Activated CD8-positive, alpha-beta memory T cell treated with anti-CD3 and anti-CD28 coated beads, Interleukin-2, amount 10 ng/mL, durations not matched to agents 7 days and 5 days (primary cell): ENCODE results near the gene MACROD2. TPM values are rescaled to one million over a fixed set of nuclear protein-coding genes. Genes with fewer than 3 reads are reported as not detected.
"Not testable (repeated sequence)": the region's sequence is repeated elsewhere in the genome, so short reads cannot be mapped to it uniquely, and the experiment has no call there.

ENCODE experiments used
- ATAC-seq: fragments of 150-1000 bp; cut with Tn5 transposase; one replicate; pipeline ENCODE4 v1.10.0; 2021; ENCODE audit warnings: moderate library complexity
- CTCF ChIA-PET: fragments of 350-600 bp; sonication (Branson Sonifier 250); formaldehyde crosslinking; loops from one replicate; lab custom pipeline; 2021; ENCODE audit warnings: antibody characterized with exemption; lab: Charles Lee
- DNase-seq: peaks from one replicate; pipeline ENCODE4 v3.0.0-alpha.2; 2020
- H3K27ac Mint-ChIP-seq: one replicate; pipeline ENCODE4 v1.8.0; 2021; ENCODE audit warnings: mild to moderate bottlenecking, mixed read lengths
- H3K27me3 Mint-ChIP-seq: one replicate; pipeline ENCODE4 v1.8.0; 2021; ENCODE audit warnings: mixed read lengths
- H3K36me3 Mint-ChIP-seq: one replicate; pipeline ENCODE4 v1.8.0; 2021; ENCODE audit warnings: mild to moderate bottlenecking, mixed read lengths
- H3K4me1 Mint-ChIP-seq: one replicate; pipeline ENCODE4 v1.8.0; 2021; ENCODE audit warnings: mixed read lengths
- H3K4me3 Mint-ChIP-seq: one replicate; pipeline ENCODE4 v1.8.0; 2021; ENCODE audit warnings: mild to moderate bottlenecking, moderate library complexity, mixed read lengths
- H3K9me3 Mint-ChIP-seq: one replicate; pipeline ENCODE4 v1.8.0; 2022; ENCODE audit warnings: low read depth, mixed read lengths
- total RNA-seq, 2 experiments: library from RNA; stranded (reverse); gene quantifications; one replicate each; pipeline ENCODE4 v1.2.3, GENCODE V29; 2021

MACROD2 gene
- total RNA-seq, 2 experiments from 2014 or later = not detected

GRCh38 chr20:14270751-14271150 is 275.4 kb downstream of the MACROD2 start:
- DNase-seq, H3K9me3 Mint-ChIP-seq, ATAC-seq, H3K27ac Mint-ChIP-seq, H3K27me3 Mint-ChIP-seq, H3K4me3 Mint-ChIP-seq, H3K4me1 Mint-ChIP-seq, H3K36me3 Mint-ChIP-seq, CTCF ChIA-PET: not testable (repeated sequence)

GRCh38 chr20:14282140-14282539 is 286.8 kb downstream of the MACROD2 start:
- Mint-ChIP-seq H3K9me3 (peaks cover 6% of the 10 kb centered on the region), H3K4me3 (no peak overlapping the region), H3K4me1 (no peaks in the 10 kb centered on the region), H3K27ac (no peak overlapping the region), H3K36me3 (no peaks in the 10 kb centered on the region), H3K27me3 (no peaks in the 10 kb centered on the region)
- ATAC-seq = no peak
- DNase-seq = no peak
- CTCF ChIA-PET = no interaction called here

- Mint-ChIP-seq H3K27ac (no peak overlapping the region), H3K4me3 (no peak overlapping the region), H3K27me3 (no peaks in the 10 kb centered on the region), H3K4me1 (no peaks in the 10 kb centered on the region), H3K9me3 (peaks cover 6% of the 10 kb centered on the region), H3K36me3 (no peaks in the 10 kb centered on the region)
- CTCF ChIA-PET = no interaction called here
- ATAC-seq = no peak
- no peak for DNase-seq
These were observed 289.1 kb downstream of the MACROD2 start for GRCh38 chr20:14284443-14284842.

- no peak for ATAC-seq
- peaks cover 3% of the 10 kb centered on the region for H3K9me3 Mint-ChIP-seq
- no peaks in the 10 kb centered on the region for H3K27me3 Mint-ChIP-seq
- CTCF ChIA-PET = no interaction called here
- no peaks in the 10 kb centered on the region for H3K36me3 Mint-ChIP-seq
- no peak for DNase-seq
- H3K4me1 Mint-ChIP-seq = no peaks in the 10 kb centered on the region
- no peak overlapping the region for H3K27ac Mint-ChIP-seq
- H3K4me3 Mint-ChIP-seq = no peak overlapping the region
These were observed 293.3 kb downstream of the MACROD2 start for GRCh38 chr20:14288341-14289330.

GRCh38 chr20:14291502-14291901 is 296.2 kb downstream of the MACROD2 start:
- Mint-ChIP-seq H3K4me3 (no peak overlapping the region), H3K9me3 (no peaks in the 10 kb centered on the region)
- ATAC-seq = no peak

GRCh38 chr20:14295238-14295637 is 299.9 kb downstream of the MACROD2 start:
- no peak for DNase-seq
- CTCF ChIA-PET = no interaction called here
- Mint-ChIP-seq H3K4me3 (no peak overlapping the region), H3K27me3 (no peaks in the 10 kb centered on the region), H3K27ac (no peak overlapping the region), H3K4me1 (no peaks in the 10 kb centered on the region), H3K9me3 (peaks cover 4% of the 10 kb centered on the region), H3K36me3 (no peaks in the 10 kb centered on the region)
- ATAC-seq = no peak

More at GRCh38 chr20:14291502-14291901, 296.2 kb downstream of the MACROD2 start:
- no peaks in the 10 kb centered on the region for H3K27me3 Mint-ChIP-seq
- H3K27ac Mint-ChIP-seq = no peak overlapping the region
- H3K36me3 Mint-ChIP-seq = no peaks in the 10 kb centered on the region
- CTCF ChIA-PET = no interaction called here
- no peaks in the 10 kb centered on the region for H3K4me1 Mint-ChIP-seq
- no peak for DNase-seq

- Mint-ChIP-seq H3K27ac (no peak overlapping the region), H3K27me3 (no peaks in the 10 kb centered on the region), H3K4me3 (no peak overlapping the region), H3K36me3 (no peaks in the 10 kb centered on the region), H3K4me1 (no peaks in the 10 kb centered on the region), H3K9me3 (peaks cover 4% of the 10 kb centered on the region)
- ATAC-seq = no peak
- CTCF ChIA-PET = no interaction called here
- no peak for DNase-seq
These were observed 300.5 kb downstream of the MACROD2 start for GRCh38 chr20:14295770-14296309.

- Mint-ChIP-seq H3K4me3 (no peak overlapping the region), H3K4me1 (no peaks in the 10 kb centered on the region), H3K27ac (no peak overlapping the region), H3K36me3 (no peaks in the 10 kb centered on the region), H3K9me3 (peaks cover 4% of the 10 kb centered on the region), H3K27me3 (no peaks in the 10 kb centered on the region)
- no peak for ATAC-seq
- CTCF ChIA-PET = no interaction called here
- DNase-seq = no peak
These were observed 304.5 kb downstream of the MACROD2 start for GRCh38 chr20:14299831-14300230.

GRCh38 chr20:14303106-14303505 is 307.8 kb downstream of the MACROD2 start:
- no peaks in the 10 kb centered on the region for H3K4me1 Mint-ChIP-seq
- DNase-seq (no peak), ATAC-seq (no peak)
- no peaks in the 10 kb centered on the region for H3K36me3 Mint-ChIP-seq
- no peak overlapping the region for H3K4me3 Mint-ChIP-seq
- H3K9me3 Mint-ChIP-seq = peaks cover 8% of the 10 kb centered on the region
- no peak overlapping the region for H3K27ac Mint-ChIP-seq
- no peaks in the 10 kb centered on the region for H3K27me3 Mint-ChIP-seq
- CTCF ChIA-PET = no interaction called here

- CTCF ChIA-PET = no interaction called here
- no peak overlapping the region for H3K27ac Mint-ChIP-seq
- no peaks in the 10 kb centered on the region for H3K36me3 Mint-ChIP-seq
- H3K4me3 Mint-ChIP-seq = no peak overlapping the region
- no peak for ATAC-seq
- no peak for DNase-seq
- no peaks in the 10 kb centered on the region for H3K27me3 Mint-ChIP-seq
- peaks cover 6% of the 10 kb centered on the region for H3K9me3 Mint-ChIP-seq
- no peaks in the 10 kb centered on the region for H3K4me1 Mint-ChIP-seq
These were observed 308.3 kb downstream of the MACROD2 start for GRCh38 chr20:14303651-14304050.

- Mint-ChIP-seq H3K4me3 (no peak overlapping the region), H3K9me3 (peaks cover 5% of the 10 kb centered on the region), H3K27ac (no peak overlapping the region), H3K4me1 (no peaks in the 10 kb centered on the region), H3K27me3 (no peaks in the 10 kb centered on the region), H3K36me3 (no peaks in the 10 kb centered on the region)
- no peak for ATAC-seq
- DNase-seq = no peak
- CTCF ChIA-PET = no interaction called here
These were observed 309.2 kb downstream of the MACROD2 start for GRCh38 chr20:14304472-14304871.

GRCh38 chr20:14307956-14308355 is 312.6 kb downstream of the MACROD2 start:
- H3K4me3 Mint-ChIP-seq = no peak overlapping the region

GRCh38 chr20:14310977-14311627 is 315.8 kb downstream of the MACROD2 start:
- H3K27me3 Mint-ChIP-seq = no peaks in the 10 kb centered on the region
- CTCF ChIA-PET = no interaction called here
- H3K4me1 Mint-ChIP-seq = no peaks in the 10 kb centered on the region

More at GRCh38 chr20:14307956-14308355, 312.6 kb downstream of the MACROD2 start:
- Mint-ChIP-seq H3K4me1 (no peaks in the 10 kb centered on the region), H3K36me3 (no peaks in the 10 kb centered on the region), H3K9me3 (peaks cover 5% of the 10 kb centered on the region), H3K27ac (no peak overlapping the region), H3K27me3 (no peaks in the 10 kb centered on the region)
- DNase-seq (no peak), ATAC-seq (no peak)
- CTCF ChIA-PET = no interaction called here

More at GRCh38 chr20:14310977-14311627, 315.8 kb downstream of the MACROD2 start:
- no peak for DNase-seq
- ATAC-seq = no peak
- Mint-ChIP-seq H3K36me3 (no peaks in the 10 kb centered on the region), H3K27ac (no peak overlapping the region), H3K9me3 (peaks cover 2% of the 10 kb centered on the region), H3K4me3 (no peak overlapping the region)
